ENCODE data around the gene TMEM187. TPM values are rescaled to one million over a fixed set of nuclear protein-coding genes. Genes with fewer than 3 reads are reported as not detected.

Gene TMEM187
- total and polyA plus RNA-seq, 4 donors: 1.8 to 11.4 (median 5.9) TPM

GRCh38 chrX:154028502-154029184, 56.1 kb downstream of the TMEM187 start:
- H3K4me1 ChIP-seq (ENCODE audit: control insufficient read depth in 5 of 5, insufficient read depth in 5 of 5, low read length in 5 of 5): peaks cover 0 to 5% (median 0%) of the 10 kb centered on the region in 5 donors
- 75 to 88% methylated on average over 13 of the region's 13 CpGs for WGBS, 2 donors
- H3K36me3 ChIP-seq (ENCODE audit: control insufficient read depth in 4 of 4, insufficient read depth in 4 of 4, low read length in 4 of 4): peaks cover 0 to 21% (median 9%) of the 10 kb centered on the region in 4 donors
- H3K27ac ChIP-seq (ENCODE audit: low read depth in 1 of 2, low read length in 1 of 2): no peak overlapping the region
- ATAC-seq (ENCODE audit: insufficient read depth, low FRiP score) (no peak), DNase-seq (no peak)
- no peak overlapping the region for H3K4me3 ChIP-seq
- peaks cover 0 to 3% (median 2%) of the 10 kb centered on the region in 3 donors for H3K27me3 ChIP-seq (ENCODE audit: control insufficient read depth in 3 of 3, insufficient read depth in 3 of 3, low read length in 2 of 3)
- no peak overlapping the region for H3K9ac ChIP-seq (ENCODE audit: insufficient read depth in 1 of 2, low read length in 2 of 2)
- no peaks in the 10 kb centered on the region for H3K9me3 ChIP-seq (ENCODE audit: control insufficient read depth in 4 of 4, insufficient read depth in 3 of 4, low read length in 3 of 4)
- TF ChIP-seq CTCF (IDR thresholded peaks at IDR 0.05; ENCODE audit: control extremely low read depth, extremely low read depth): no peak

DNA sequence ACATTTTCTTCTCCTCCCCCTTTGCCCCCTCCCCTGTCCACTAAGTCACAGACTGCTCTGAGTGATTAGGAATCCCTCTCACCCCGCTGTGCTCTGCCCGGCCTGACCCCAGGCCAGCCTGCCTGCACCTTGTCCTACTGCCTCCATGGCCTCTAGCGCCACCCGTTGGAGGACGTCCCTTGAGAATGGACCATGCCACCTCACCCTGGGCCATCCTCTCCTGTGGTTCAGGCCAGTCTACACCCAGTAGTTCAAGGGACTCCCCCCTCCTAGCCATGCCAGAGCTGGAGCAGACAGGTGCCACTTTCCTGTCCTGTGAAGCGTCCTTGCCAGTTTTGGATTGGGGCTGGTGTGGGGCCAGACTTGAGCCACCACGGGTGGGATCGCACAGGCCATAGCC, 56.9 kb downstream of the TMEM187 start:
- H3K27ac ChIP-seq (ENCODE audit: low read depth in 1 of 2, low read length in 1 of 2): no peak overlapping the region
- peaks cover 0 to 21% (median 9%) of the 10 kb centered on the region in 4 donors for H3K36me3 ChIP-seq (ENCODE audit: control insufficient read depth in 4 of 4, insufficient read depth in 4 of 4, low read length in 4 of 4)
- no peak overlapping the region for H3K4me3 ChIP-seq
- WGBS, 2 donors: 83 to 97% methylated on average over 6 to 8 of the region's 8 CpGs
- no peaks in the 10 kb centered on the region for H3K9me3 ChIP-seq (ENCODE audit: control insufficient read depth in 4 of 4, insufficient read depth in 3 of 4, low read length in 3 of 4)
- ATAC-seq (ENCODE audit: insufficient read depth, low FRiP score) (no peak), DNase-seq (no peak)
- H3K4me1 ChIP-seq (ENCODE audit: control insufficient read depth in 5 of 5, insufficient read depth in 5 of 5, low read length in 5 of 5): no peaks in the 10 kb centered on the region
- H3K27me3 ChIP-seq (ENCODE audit: control insufficient read depth in 3 of 3, insufficient read depth in 3 of 3, low read length in 2 of 3): peaks cover 0 to 3% (median 2%) of the 10 kb centered on the region in 3 donors
- TF ChIP-seq CTCF (IDR thresholded peaks at IDR 0.05; ENCODE audit: control extremely low read depth, extremely low read depth): no peak
- no peak overlapping the region for H3K9ac ChIP-seq (ENCODE audit: insufficient read depth in 1 of 2, low read length in 2 of 2)

GRCh38 chrX:154030266-154030665, 57.7 kb downstream of the TMEM187 start:
- Histone ChIP-seq H3K4me1 (ENCODE audit: control insufficient read depth in 5 of 5, insufficient read depth in 5 of 5, low read length in 5 of 5) (no peaks in the 10 kb centered on the region), H3K27ac (ENCODE audit: low read depth in 1 of 2, low read length in 1 of 2) (no peak overlapping the region), H3K9ac (ENCODE audit: insufficient read depth in 1 of 2, low read length in 2 of 2) (no peak overlapping the region), H3K9me3 (ENCODE audit: control insufficient read depth in 4 of 4, insufficient read depth in 3 of 4, low read length in 3 of 4) (no peaks in the 10 kb centered on the region), H3K27me3 (ENCODE audit: control insufficient read depth in 3 of 3, insufficient read depth in 3 of 3, low read length in 2 of 3) (peaks cover 0 to 3% (median 2%) of the 10 kb centered on the region in 3 donors), H3K36me3 (ENCODE audit: control insufficient read depth in 4 of 4, insufficient read depth in 4 of 4, low read length in 4 of 4) (peaks cover 0 to 21% (median 9%) of the 10 kb centered on the region in 4 donors), H3K4me3 (no peak overlapping the region)
- ATAC-seq (ENCODE audit: insufficient read depth, low FRiP score) (no peak), DNase-seq (no peak)
- 84 to 99% methylated on average over 12 to 20 of the region's 20 CpGs for WGBS, 2 donors
- no peak for TF ChIP-seq CTCF (IDR thresholded peaks at IDR 0.05; ENCODE audit: control extremely low read depth, extremely low read depth)

Data from lung (tissue), 12 donors.